Loucy (cell line): ENCODE data around the gene IGF1R.
A peak's percentile ranks its signal among the peaks of the same experiment; 100 is the strongest.

ENCODE experiments used
- H2AFZ ChIP-seq: fragments of 200-600 bp; sonication (generic); 2 replicates; pipeline ENCODE4 v1.6.0; 2016; ENCODE audit warnings: antibody characterized with exemption, mild to moderate bottlenecking, low read length, moderate library complexity
- H3F3A ChIP-seq: fragments of 200-600 bp; 2 replicates; pipeline ENCODE4 v1.6.0; 2016; ENCODE audit warnings: antibody characterized with exemption, low read depth, mild to moderate bottlenecking
- H3K27me3 ChIP-seq: fragments of 200-600 bp; sonication (generic); 2 replicates; pipeline ENCODE4 v1.6.1; 2014; ENCODE audit warnings: low read length, mild to moderate bottlenecking; ENCODE audit not compliant: insufficient read depth, poor library complexity, severe bottlenecking
- H3K36me3 ChIP-seq: fragments of 200-600 bp; sonication (generic); 2 replicates; pipeline ENCODE4 v1.6.1; 2016; ENCODE audit warnings: low read length; ENCODE audit not compliant: insufficient read depth
- H3K4me1 ChIP-seq: fragments of 200-600 bp; sonication (generic); 2 replicates; pipeline ENCODE4 v1.5.1; 2014; ENCODE audit warnings: low read length, mild to moderate bottlenecking; ENCODE audit not compliant: insufficient read depth, poor library complexity, severe bottlenecking
- H3K4me2 ChIP-seq: fragments of 200-600 bp; sonication (generic); 2 replicates; pipeline ENCODE4 v1.6.0; 2014; ENCODE audit warnings: antibody characterized with exemption, low read length, low read depth, mild to moderate bottlenecking; ENCODE audit not compliant: poor library complexity, severe bottlenecking
- H3K4me3 ChIP-seq: fragments of 200-600 bp; sonication (generic); 2 replicates; pipeline ENCODE4 v1.5.1; 2014; ENCODE audit warnings: low read length, mild to moderate bottlenecking, mixed read lengths; ENCODE audit not compliant: poor library complexity, severe bottlenecking
- H3K79me2 ChIP-seq: fragments of 200-600 bp; sonication (generic); 2 replicates; pipeline ENCODE4 v1.6.1; 2014; ENCODE audit warnings: low read length; ENCODE audit not compliant: insufficient read depth
- H3K9ac ChIP-seq: fragments of 200-600 bp; sonication (generic); 2 replicates; pipeline ENCODE4 v1.6.0; 2014; ENCODE audit warnings: mild to moderate bottlenecking, low read depth, low read length, moderate library complexity; ENCODE audit not compliant: poor library complexity, severe bottlenecking
- H3K9me2 ChIP-seq: fragments of 200-600 bp; sonication (generic); replicated peaks from 2 replicates; pipeline ENCODE4 v1.6.1; 2016; ENCODE audit warnings: low read depth, low read length, mixed read lengths
- H3K9me3 ChIP-seq: fragments of 200-600 bp; sonication (generic); 2 replicates; pipeline ENCODE4 v1.6.1; 2014; ENCODE audit warnings: mild to moderate bottlenecking, antibody characterized with exemption, low read length, low read depth; ENCODE audit not compliant: insufficient read depth
- H4K20me1 ChIP-seq: fragments of 200-600 bp; sonication (generic); 2 replicates; pipeline ENCODE4 v1.6.0; 2014; ENCODE audit warnings: antibody characterized with exemption, low read length, mild to moderate bottlenecking; ENCODE audit not compliant: insufficient read depth, poor library complexity, severe bottlenecking
- CTCF ChIP-seq: fragments of 200-600 bp; sonication (generic); conservative IDR thresholded peaks from 2 replicates; pipeline ENCODE4 v1.5.1; 2014; ENCODE audit warnings: mild to moderate bottlenecking, antibody characterized with exemption, low read length
- EZH2phosphoT487 ChIP-seq: fragments of 200-600 bp; IDR thresholded peaks from 2 replicates; pipeline ENCODE4 v1.6.1; 2018; ENCODE audit warnings: antibody characterized with exemption, mild to moderate bottlenecking, moderate library complexity, borderline replicate concordance

IGF1R gene

GRCh38 chr15:98861188-98861587, 212.8 kb downstream of the IGF1R start:
- H3K27me3 ChIP-seq, result no peaks in the 10 kb centered on the region
- peaks cover 90% of the 10 kb centered on the region for H3K79me2 ChIP-seq
- H3K4me3 ChIP-seq, result peak overlapping the region; percentile 16
- no peaks in the 10 kb centered on the region; the same call in 1 of the 2 replicates for H3F3A ChIP-seq
- H2AFZ ChIP-seq, result no peak overlapping the region
- H4K20me1 ChIP-seq, result no peaks in the 10 kb centered on the region
- H3K4me1 ChIP-seq, result peaks cover 62% of the 10 kb centered on the region
- H3K4me2 ChIP-seq, result peak overlapping the region; percentile 34
- no peaks in the 10 kb centered on the region for H3K9me3 ChIP-seq
- H3K9ac ChIP-seq, result peak overlapping the region; percentile 27
- H3K36me3 ChIP-seq, result no peaks in the 10 kb centered on the region
- TF ChIP-seq EZH2phosphoT487 (no peak), CTCF (no peak)
- no peaks in the 10 kb centered on the region for H3K9me2 ChIP-seq

- Histone ChIP-seq H3K27me3 (no peaks in the 10 kb centered on the region), H3F3A (no peaks in the 10 kb centered on the region; the same call in 1 of the 2 replicates), H3K4me3 (no peak overlapping the region), H3K4me2 (no peak overlapping the region), H3K36me3 (no peaks in the 10 kb centered on the region), H2AFZ (no peak overlapping the region), H3K9me2 (no peaks in the 10 kb centered on the region), H3K79me2 (peaks cover 90% of the 10 kb centered on the region), H3K9ac (no peak overlapping the region), H4K20me1 (no peaks in the 10 kb centered on the region), H3K9me3 (no peaks in the 10 kb centered on the region), H3K4me1 (peaks cover 62% of the 10 kb centered on the region)
- TF ChIP-seq CTCF, result no peak
- TF ChIP-seq EZH2phosphoT487, result no peak
Measured at GRCh38 chr15:98863983-98864382, 215.6 kb downstream of the IGF1R start.

- Histone ChIP-seq H3K9me3 (no peaks in the 10 kb centered on the region), H4K20me1 (no peaks in the 10 kb centered on the region), H3K9ac (peak overlapping the region; percentile 73)
Measured at GRCh38 chr15:98865397-98866339, 217.3 kb downstream of the IGF1R start.

More at GRCh38 chr15:98865397-98866339, 217.3 kb downstream of the IGF1R start:
- no peak for TF ChIP-seq CTCF
- no peak for TF ChIP-seq EZH2phosphoT487
- H3K9me2 ChIP-seq, result no peaks in the 10 kb centered on the region
- peaks cover 86% of the 10 kb centered on the region for H3K79me2 ChIP-seq
- peak overlapping the region; percentile 89 for H3K4me2 ChIP-seq
- no peaks in the 10 kb centered on the region for H3K27me3 ChIP-seq
- no peaks in the 10 kb centered on the region for H3K36me3 ChIP-seq
- H3F3A ChIP-seq, result no peaks in the 10 kb centered on the region
- peaks cover 53% of the 10 kb centered on the region for H3K4me1 ChIP-seq
- peak overlapping the region; percentile 63 for H2AFZ ChIP-seq
- peak overlapping the region; percentile 83 for H3K4me3 ChIP-seq
